Breast epithelium (tissue), 4 donors: ENCODE data around the gene EIF4G3. TPM values are rescaled to one million over a fixed set of nuclear protein-coding genes. Genes with fewer than 3 reads are reported as not detected.

ENCODE experiments used
- DNase-seq, 2 donors: peaks; one replicate each; pipeline ENCODE4 v3.0.0-alpha.2; 2019; ENCODE audit warnings: low spot score in 2 of 2
- H3K27ac ChIP-seq, 2 donors: fragments of 200-600 bp; sonication (generic) in 1 of 2; one replicate each; pipeline ENCODE4 v1.5.1; 2016 to 2019; ENCODE audit warnings: mild to moderate bottlenecking in 1 of 2
- H3K27me3 ChIP-seq, 2 donors: fragments of 200-600 bp; sonication (generic) in 1 of 2; one replicate each; pipeline versions ENCODE4 v1.5.1 to v1.6.0; 2017 to 2019; ENCODE audit warnings: control low read depth in 1 of 2, mild to moderate bottlenecking in 1 of 2
- H3K36me3 ChIP-seq: fragments of 200-600 bp; one replicate; pipeline ENCODE4 v1.5.1; 2019
- H3K4me1 ChIP-seq, 2 donors: fragments of 200-600 bp; sonication (generic); one replicate each; pipeline ENCODE4 v1.5.1; 2016 to 2019; ENCODE audit warnings: control low read depth in 1 of 2
- H3K4me3 ChIP-seq, 3 donors: fragments of 200-600 bp; sonication (generic); 1 replicate in 2 of 3; 2 replicates in 1 of 3; pipeline ENCODE4 v1.5.1; 2016 to 2019; ENCODE audit warnings: mild to moderate bottlenecking in 3 of 3, moderate library complexity in 2 of 3
- H3K9me3 ChIP-seq, 2 donors: fragments of 200-600 bp; sonication (generic) in 1 of 2; one replicate each; pipeline ENCODE4 v1.5.1; 2016 to 2019; ENCODE audit warnings: control low read depth in 1 of 2
- CTCF ChIP-seq, 3 donors: fragments of 450-650 bp; IDR thresholded peaks; one replicate each; pipeline ENCODE4 v1.5.1; 2016 to 2017; ENCODE audit warnings: antibody characterized with exemption in 3 of 3, mild to moderate bottlenecking in 3 of 3, moderate library complexity in 3 of 3
- POLR2A ChIP-seq: fragments of 450-650 bp; IDR thresholded peaks from one replicate; pipeline ENCODE4 v1.6.1; 2016; ENCODE audit warnings: antibody characterized with exemption, mild to moderate bottlenecking, moderate library complexity
- POLR2AphosphoS5 ChIP-seq, 3 donors: sonication (generic); formaldehyde crosslinking; IDR thresholded peaks; one replicate each; pipeline ENCODE4 v1.6.1; 2017; ENCODE audit warnings: antibody characterized with exemption in 3 of 3
- intact Hi-C: fragments of 100-400 bp; cut with DNase I; formaldehyde crosslinking; loops from one replicate; pipeline ENCODE4 v1.15.1; 2023; ENCODE audit warnings: low total_unique reads
- total RNA-seq, 3 donors: library from RNA; depleted of rRNA; stranded (reverse); fragments of >200 nt; gene quantifications; one replicate each; pipeline ENCODE4 v1.1.0, GENCODE V29; 2016

EIF4G3 gene
- total RNA-seq, 3 donors from 2014 or later: 37.8 to 52.4 (median 50.8) TPM

- no peak overlapping the region for H3K27ac ChIP-seq
- no peak for DNase-seq
- no peaks in the 10 kb centered on the region for H3K4me1 ChIP-seq
- no peaks in the 10 kb centered on the region for H3K27me3 ChIP-seq
- intact Hi-C loops: no loop called here
- no peak overlapping the region for H3K4me3 ChIP-seq
- TF ChIP-seq POLR2A (no peak), POLR2AphosphoS5 (IDR thresholded peaks at IDR 0.05) (no peak), CTCF (IDR thresholded peaks at IDR 0.05) (no peak)
- H3K9me3 ChIP-seq: no peaks in the 10 kb centered on the region
- no peaks in the 10 kb centered on the region for H3K36me3 ChIP-seq
These were observed 99.6 kb downstream of the EIF4G3 start for GRCh38 chr1:21077085-21077484.

GRCh38 chr1:21072721-21073120, 104.0 kb downstream of the EIF4G3 start:
- no peaks in the 10 kb centered on the region for H3K27me3 ChIP-seq
- H3K27ac ChIP-seq: no peak overlapping the region
- H3K4me1 ChIP-seq: no peaks in the 10 kb centered on the region
- no peaks in the 10 kb centered on the region for H3K36me3 ChIP-seq
- no peak for DNase-seq
- no peaks in the 10 kb centered on the region for H3K9me3 ChIP-seq
- no peak for TF ChIP-seq POLR2A
- TF ChIP-seq CTCF (IDR thresholded peaks at IDR 0.05): no peak
- TF ChIP-seq POLR2AphosphoS5 (IDR thresholded peaks at IDR 0.05): no peak
- intact Hi-C loops: no loop called here
- H3K4me3 ChIP-seq: no peak overlapping the region

GRCh38 chr1:21069549-21069948, 107.1 kb downstream of the EIF4G3 start:
- no peaks in the 10 kb centered on the region for H3K9me3 ChIP-seq
- H3K4me3 ChIP-seq: no peak overlapping the region
- intact Hi-C loops: no loop called here
- H3K4me1 ChIP-seq: no peaks in the 10 kb centered on the region
- TF ChIP-seq POLR2A (no peak), POLR2AphosphoS5 (IDR thresholded peaks at IDR 0.05) (no peak), CTCF (IDR thresholded peaks at IDR 0.05) (no peak)
- no peaks in the 10 kb centered on the region for H3K27me3 ChIP-seq
- no peak for DNase-seq
- peak overlapping the region in 1 of 2 donors; percentile 49 for H3K27ac ChIP-seq
- H3K36me3 ChIP-seq: no peaks in the 10 kb centered on the region

GRCh38 chr1:21068937-21069336, 107.8 kb downstream of the EIF4G3 start:
- H3K36me3 ChIP-seq: no peaks in the 10 kb centered on the region
- no peak overlapping the region for H3K4me3 ChIP-seq
- intact Hi-C loops: no loop called here
- TF ChIP-seq POLR2A: no peak
- H3K27me3 ChIP-seq: no peaks in the 10 kb centered on the region
- no peaks in the 10 kb centered on the region for H3K4me1 ChIP-seq
- DNase-seq: no peak
- H3K27ac ChIP-seq: peak overlapping the region in 1 of 2 donors; percentile 49
- H3K9me3 ChIP-seq: no peaks in the 10 kb centered on the region

GRCh38 chr1:21067551-21068227, 109.0 kb downstream of the EIF4G3 start:
- Histone ChIP-seq H3K4me3 (no peak overlapping the region), H3K4me1 (no peaks in the 10 kb centered on the region), H3K27ac (no peak overlapping the region), H3K27me3 (no peaks in the 10 kb centered on the region), H3K36me3 (no peaks in the 10 kb centered on the region), H3K9me3 (no peaks in the 10 kb centered on the region)
- DNase-seq: no peak
- TF ChIP-seq POLR2A (no peak), CTCF (IDR thresholded peaks at IDR 0.05) (no peak), POLR2AphosphoS5 (IDR thresholded peaks at IDR 0.05) (no peak)
- intact Hi-C loops: no loop called here
